Gastrocnemius medialis (tissue), 4 donors: Measurements from ENCODE around the gene RAB38.

ENCODE experiments used
- POLR2A ChIP-seq, 2 donors: fragments of 450-650 bp; IDR thresholded peaks; one replicate each; pipeline ENCODE4 v1.6.1; 2017; ENCODE audit warnings: antibody characterized with exemption in 2 of 2, mild to moderate bottlenecking in 2 of 2, moderate library complexity in 2 of 2
- TF ChIP-seq, protein P1 (sequence below), 5 experiments: fragments of 450-650 bp in 3 of 5; fragments of 200-600 bp in 2 of 5; sonication (generic) in 2 of 5; IDR thresholded peaks in 4 of 5; conservative IDR thresholded peaks in 1 of 5; 1 replicate in 4 of 5; 2 replicates in 1 of 5; pipeline ENCODE4 v1.5.1; 2016 to 2019; ENCODE audit warnings: antibody characterized with exemption in 5 of 5, mild to moderate bottlenecking in 3 of 5, moderate library complexity in 3 of 5

DNA sequence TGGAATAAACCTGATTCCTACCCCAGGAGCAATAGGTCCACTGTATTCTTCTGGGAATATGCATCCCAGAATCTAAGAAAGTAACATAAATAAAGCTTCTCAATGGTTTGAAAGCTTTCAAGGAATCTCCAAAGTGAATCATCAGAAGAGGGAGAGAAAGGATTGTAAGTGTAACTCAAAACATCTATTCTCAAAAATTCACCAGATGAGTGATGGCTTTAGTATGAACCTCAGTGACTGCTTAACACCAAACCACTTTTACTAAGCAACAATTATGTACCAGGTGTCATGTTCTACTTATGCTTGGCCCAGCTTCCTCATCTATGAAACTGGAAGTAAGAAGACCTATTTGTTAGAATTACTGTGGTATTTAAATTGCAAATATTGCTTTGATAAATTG lies 7.4 kb downstream of the RAB38 start:
- TF ChIP-seq, protein P1, sequence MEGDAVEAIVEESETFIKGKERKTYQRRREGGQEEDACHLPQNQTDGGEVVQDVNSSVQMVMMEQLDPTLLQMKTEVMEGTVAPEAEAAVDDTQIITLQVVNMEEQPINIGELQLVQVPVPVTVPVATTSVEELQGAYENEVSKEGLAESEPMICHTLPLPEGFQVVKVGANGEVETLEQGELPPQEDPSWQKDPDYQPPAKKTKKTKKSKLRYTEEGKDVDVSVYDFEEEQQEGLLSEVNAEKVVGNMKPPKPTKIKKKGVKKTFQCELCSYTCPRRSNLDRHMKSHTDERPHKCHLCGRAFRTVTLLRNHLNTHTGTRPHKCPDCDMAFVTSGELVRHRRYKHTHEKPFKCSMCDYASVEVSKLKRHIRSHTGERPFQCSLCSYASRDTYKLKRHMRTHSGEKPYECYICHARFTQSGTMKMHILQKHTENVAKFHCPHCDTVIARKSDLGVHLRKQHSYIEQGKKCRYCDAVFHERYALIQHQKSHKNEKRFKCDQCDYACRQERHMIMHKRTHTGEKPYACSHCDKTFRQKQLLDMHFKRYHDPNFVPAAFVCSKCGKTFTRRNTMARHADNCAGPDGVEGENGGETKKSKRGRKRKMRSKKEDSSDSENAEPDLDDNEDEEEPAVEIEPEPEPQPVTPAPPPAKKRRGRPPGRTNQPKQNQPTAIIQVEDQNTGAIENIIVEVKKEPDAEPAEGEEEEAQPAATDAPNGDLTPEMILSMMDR (IDR thresholded peaks at IDR 0.05 in 4 of 5, conservative IDR thresholded peaks at IDR 0.05 in 1 of 5): no peak
- TF ChIP-seq POLR2A (IDR thresholded peaks at IDR 0.05): no peak
